K562 (cell line): ENCODE results near the gene RBP7. TPM values are rescaled to one million over a fixed set of nuclear protein-coding genes. Genes with fewer than 3 reads are reported as not detected.
A peak's percentile ranks its signal among the peaks of the same experiment; 100 is the strongest.

Source experiments
- ATAC-seq: fragments of 200-7000 bp; cut with Tn5 transposase; 3 replicates; pipeline ENCODE4 v1.9.1; 2020; ENCODE audit warnings: moderate library complexity
- BruUV-seq: library from RNA; stranded (reverse); fragments of 400-500 nt; replicated peaks from 2 replicates; lab custom pipeline; 2021; lab: Mats Ljungman, UMichigan
- CTCF ChIA-PET: fragments of 300-600 bp; formaldehyde crosslinking; extraction: SDS; loops from one replicate; lab custom pipeline; 2021; ENCODE audit warnings: low intra/inter-chr PET ratio; lab: Yijun Ruan, JAX
- POLR2A ChIA-PET: fragments of 300-600, 350-650 bp; sonication (Branson Sonifier 250); formaldehyde crosslinking; extraction: SDS; loops from one replicate; lab custom pipeline; 2021; ENCODE audit warnings: antibody characterized with exemption, inconsistent platforms; lab: Yijun Ruan, JAX
- DNase-seq, 4 experiments: peaks; one replicate each; pipeline versions ENCODE4 v3.0.0 to v3.0.0-alpha.2; 2011 to 2018; ENCODE audit warnings: low spot score in 3 of 4, mixed read lengths in 3 of 4; ENCODE audit errors: extremely low read depth in 1 of 4
- FAIRE-seq: peaks from 2 replicates; lab custom pipeline; 2011; peaks lifted over from hg19 to GRCh38; lab: Jason Lieb, UNC
- H2AFZ ChIP-seq: 2 replicates; pipeline ENCODE4 v1.6.0; 2011; ENCODE audit warnings: low read depth, low read length, control low read depth, inconsistent platforms
- H3K27ac ChIP-seq: fragments of 200-600 bp; 3 replicates; pipeline ENCODE4 v1.8.0; 2011; ENCODE audit warnings: low read depth, mild to moderate bottlenecking, control low read depth, inconsistent platforms, low read length, moderate library complexity, mixed read lengths; ENCODE audit errors: extremely low read depth
- H3K27me3 ChIP-seq, 2 experiments: fragments of 300-600 bp in 1 of 2; 2 replicates in 1 of 2; 3 replicates in 1 of 2; pipeline versions ENCODE4 v1.6.0 to v1.8.0; 2011; ENCODE audit warnings: inconsistent platforms in 2 of 2, low read length in 2 of 2, mild to moderate bottlenecking in 1 of 2, mixed read lengths in 1 of 2, moderate library complexity in 1 of 2; ENCODE audit not compliant: control insufficient read depth in 2 of 2, insufficient read depth in 2 of 2
- H3K36me3 ChIP-seq: fragments of 300-600 bp; 3 replicates; pipeline ENCODE4 v1.8.0; 2011; ENCODE audit warnings: mild to moderate bottlenecking, low read length, inconsistent platforms; ENCODE audit not compliant: control insufficient read depth, insufficient read depth
- H3K4me1 ChIP-seq, 2 experiments: fragments of 200-600 bp in 1 of 2; replicated peaks in 1 of 2; 2 replicates in 1 of 2; 3 replicates in 1 of 2; pipeline versions ENCODE4 v1.5.1 to v1.8.0; 2011; ENCODE audit warnings: inconsistent platforms in 2 of 2, low read length in 2 of 2, mild to moderate bottlenecking in 1 of 2, mixed read lengths in 1 of 2, moderate library complexity in 1 of 2; ENCODE audit not compliant: control insufficient read depth in 2 of 2, insufficient read depth in 2 of 2
- H3K4me2 ChIP-seq: 2 replicates; pipeline ENCODE4 v1.6.1; 2011; ENCODE audit warnings: low read length, control low read depth, inconsistent platforms, mixed read lengths; ENCODE audit not compliant: insufficient read depth
- H3K4me3 ChIP-seq: fragments of 200-600 bp; sonication (generic), shearing (Covaris generic); 2 replicates; pipeline ENCODE4 v1.5.1; 2016; ENCODE audit warnings: control low read depth, inconsistent platforms
- H3K79me2 ChIP-seq: fragments of 200-600 bp; 3 replicates; pipeline ENCODE4 v1.8.0; 2011; ENCODE audit warnings: low read length, inconsistent platforms; ENCODE audit not compliant: control insufficient read depth, insufficient read depth
- H3K9ac ChIP-seq, 2 experiments: 2 replicates each; pipeline versions ENCODE4 v1.6.0 to v1.6.1; 2011; ENCODE audit warnings: low read depth in 2 of 2, low read length in 2 of 2, control low read depth in 1 of 2, inconsistent platforms in 1 of 2, mild to moderate bottlenecking in 1 of 2, mixed read lengths in 1 of 2; ENCODE audit not compliant: insufficient read depth in 1 of 2
- H3K9me1 ChIP-seq: one replicate; pipeline ENCODE4 v1.6.0; 2011; ENCODE audit warnings: inconsistent platforms, mild to moderate bottlenecking, low read length, moderate library complexity; ENCODE audit not compliant: control insufficient read depth, insufficient read depth
- H3K9me3 ChIP-seq: replicated peaks from 2 replicates; pipeline ENCODE4 v1.5.1; 2011; ENCODE audit warnings: low read depth, low read length, inconsistent platforms; ENCODE audit not compliant: control insufficient read depth, insufficient read depth
- H4K20me1 ChIP-seq: replicated peaks from 2 replicates; pipeline ENCODE4 v1.6.1; 2011; ENCODE audit warnings: low read length, inconsistent platforms, mixed read lengths; ENCODE audit not compliant: control insufficient read depth, insufficient read depth
- ARID2 ChIP-seq: fragments of 450-650 bp; IDR thresholded peaks from 2 replicates; pipeline ENCODE4 v1.6.1; 2017; ENCODE audit warnings: antibody characterized with exemption, mild to moderate bottlenecking
- CAMTA2 ChIP-seq: fragments of 250-450 bp; sonication (Bioruptor Pico); conservative IDR thresholded peaks from 2 replicates; pipeline ENCODE4 v1.5.1; 2022
- CBX8 ChIP-seq: fragments of 200-600 bp; sonication (generic); IDR thresholded peaks from 2 replicates; pipeline ENCODE4 v1.6.1; 2012; ENCODE audit warnings: borderline replicate concordance, mixed run types, low read depth, mild to moderate bottlenecking, moderate library complexity, mixed read lengths, low read length, control low read depth, inconsistent platforms; ENCODE audit not compliant: poor library complexity, severe bottlenecking; ENCODE audit errors: extremely low read depth
- LARP7 ChIP-seq: fragments of 450-650 bp; IDR thresholded peaks from 2 replicates; pipeline ENCODE4 v1.6.1; 2016
- MAFF ChIP-seq: IDR thresholded peaks from 2 replicates; pipeline ENCODE4 v1.6.1; 2012; ENCODE audit warnings: low read length, improper control_type of control experiment
- MYNN ChIP-seq, 2 experiments: sonication (generic); formaldehyde crosslinking in 1 of 2; IDR thresholded peaks; 2 replicates each; pipeline versions ENCODE4 v1.5.0 to v1.6.1; 2016 to 2020; ENCODE audit warnings: antibody characterized with exemption in 1 of 2, missing genetic modification reagents in 1 of 2
- NFE2 ChIP-seq: IDR thresholded peaks from 2 replicates; pipeline ENCODE4 v1.6.1; 2014; ENCODE audit warnings: antibody characterized with exemption, low read depth
- NR2C1 ChIP-seq, 2 experiments: fragments of 450-650 bp; IDR thresholded peaks; 2 replicates each; pipeline ENCODE4 v1.6.1; 2017; ENCODE audit warnings: mild to moderate bottlenecking in 2 of 2, antibody characterized with exemption in 1 of 2, inconsistent platforms in 1 of 2, missing compliant biosample characterization in 1 of 2, missing genetic modification characterization in 1 of 2
- RBM22 ChIP-seq: fragments of 200-400 bp; formaldehyde crosslinking; IDR thresholded peaks from 2 replicates; pipeline ENCODE4 v1.6.1; 2018; ENCODE audit warnings: low read length, low read depth; ENCODE audit not compliant: poor library complexity, severe bottlenecking
- TAF15 ChIP-seq: fragments of 200-400 bp; formaldehyde crosslinking; IDR thresholded peaks from 2 replicates; pipeline ENCODE4 v1.6.1; 2017; ENCODE audit warnings: mild to moderate bottlenecking, low read depth, low read length, moderate library complexity
- TCF3 ChIP-seq: sonication (generic); formaldehyde crosslinking; IDR thresholded peaks from 2 replicates; pipeline ENCODE4 v1.4.0; 2020; ENCODE audit warnings: mild to moderate bottlenecking, missing genetic modification reagents
- YY1 ChIP-seq, 3 experiments: IDR thresholded peaks; 2 replicates each; pipeline ENCODE4 v1.6.1; 2011; ENCODE audit warnings: low read length in 2 of 3, mild to moderate bottlenecking in 2 of 3, moderate library complexity in 2 of 3, borderline replicate concordance in 1 of 3, control low read depth in 1 of 3, low read depth in 1 of 3; ENCODE audit not compliant: insufficient read depth in 3 of 3, insufficient replicate concordance in 2 of 3, control insufficient read depth in 1 of 3, insufficient read length in 1 of 3; ENCODE audit errors: extremely low read depth in 1 of 3
- ZNF12 ChIP-seq: sonication (generic); formaldehyde crosslinking; IDR thresholded peaks from 2 replicates; pipeline ENCODE4 v1.4.0; 2020; ENCODE audit warnings: mild to moderate bottlenecking, missing genetic modification reagents
- ZNF589 ChIP-seq: fragments of 200-800 bp; sonication (Bioruptor generic); IDR thresholded peaks from 2 replicates; pipeline ENCODE4 v1.6.1; 2016; ENCODE audit warnings: low read depth, missing genetic modification characterization, missing compliant biosample characterization
- ZNF76 ChIP-seq: fragments of 250-450 bp; sonication (Bioruptor Pico); IDR thresholded peaks from 2 replicates; pipeline ENCODE4 v1.4.0; 2020; ENCODE audit warnings: mild to moderate bottlenecking, moderate library complexity, borderline replicate concordance
- WGBS: fragments of 100-300 bp; shearing (Covaris generic); methylation state at CpG from one replicate; pipeline ENCODE4 v1.1.6; 2016; ENCODE audit warnings: low coverage, mixed read lengths; ENCODE audit not compliant: insufficient coverage; ENCODE audit errors: missing lambda C conversion rate; 5-methylcytosine and 5-hydroxymethylcytosine counted together
- in situ Hi-C: fragments of 300-500 bp; cut with MboI; formaldehyde crosslinking; loops from 4 replicates; pipeline ENCODE4 v1.15.0; 2018; ENCODE audit warnings: inconsistent platforms, mixed read lengths
- intact Hi-C: fragments of 100-400 bp; cut with micrococcal nuclease; formaldehyde crosslinking; loops from 2 replicates; pipeline ENCODE4 v1.14.2; 2022
- polyA plus RNA-seq, 8 experiments: library from polyadenylated mRNA; depleted of rRNA in 4 of 8; stranded (reverse) in 5 of 8; unstranded in 3 of 8; fragments of >200 nt; fragmentation: Nextera tagmentation in 2 of 8; fragmentation: Illumina TruSeq in 1 of 8; extraction: Ambion mirVana in 2 of 8; extraction: Trizol in 1 of 8; gene quantifications; 2 replicates each; pipeline versions ENCODE4 v1.2.1 to v1.2.3, GENCODE V29; 2011 to 2014; ENCODE audit warnings: inconsistent platforms in 1 of 8, missing spikeins in 1 of 8
- total RNA-seq, 7 experiments: library from RNA; depleted of rRNA in 6 of 7; stranded (reverse); fragments of >200 nt in 6 of 7; fragmentation: Illumina TruSeq in 2 of 7; extraction: Trizol in 2 of 7; gene quantifications; 2 replicates each; pipeline versions ENCODE4 v1.2.1 to v1.2.3, GENCODE V29; 2011 to 2021; ENCODE audit warnings: low replicate concordance in 1 of 7
- TF ChIP-seq, protein P1 (sequence below): sonication (generic); formaldehyde crosslinking; IDR thresholded peaks from 2 replicates; pipeline ENCODE4 v1.8.0; 2022; ENCODE audit warnings: mild to moderate bottlenecking, missing genetic modification reagents, borderline replicate concordance
- TF ChIP-seq, protein P2 (sequence below): fragments of 200-800 bp; sonication (Bioruptor generic); IDR thresholded peaks from 2 replicates; pipeline ENCODE4 v1.6.1; 2017; ENCODE audit warnings: missing genetic modification characterization, missing compliant biosample characterization

The RBP7 gene
- total and polyA plus RNA-seq, 9 of the 15 experiments (the other 6 are each of a cell fraction or from before 2014, with no cell fraction given) = not detected

DNA sequence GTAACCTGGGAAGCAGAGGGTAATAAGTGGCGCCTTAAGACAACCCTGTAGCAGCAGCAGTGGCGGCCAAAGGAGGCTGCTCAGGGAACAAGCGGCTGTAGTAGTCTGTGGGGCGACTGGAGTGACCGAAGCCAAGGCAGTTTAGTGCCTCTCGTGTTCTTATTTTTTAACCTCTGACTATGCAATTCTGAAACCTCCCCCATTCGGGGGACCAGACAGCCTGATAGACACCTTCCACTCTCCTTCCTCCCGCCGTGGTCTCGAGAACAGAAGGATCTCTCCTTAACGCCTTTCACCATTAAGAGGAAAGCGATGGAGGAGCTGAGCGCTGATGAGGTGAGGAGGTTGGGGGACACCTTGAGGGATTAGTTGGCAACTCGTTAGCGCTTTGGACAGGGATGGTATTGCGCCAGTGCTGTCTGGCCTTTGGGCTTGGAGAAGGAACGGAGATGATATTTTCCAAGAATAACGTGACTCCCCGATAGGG is 36.4 kb downstream of the RBP7 start:
- Histone ChIP-seq H3K4me3 (peak overlapping the region; percentile 62), H4K20me1 (no peaks in the 10 kb centered on the region), H3K79me2 (peaks cover 52% of the 10 kb centered on the region), H3K27ac (peak overlapping the region; percentile 97), H3K4me1 (peaks cover 3 to 14% of the 10 kb centered on the region in 2 experiments; a peak in 2 of 5 replicates), H3K9ac (peak overlapping the region; percentile 84 to 97), H3K9me3 (no peaks in the 10 kb centered on the region), H3K9me1 (no peaks in the 10 kb centered on the region), H2AFZ (peak overlapping the region; percentile 90), H3K4me2 (peak overlapping the region; percentile 99), H3K27me3 (no peaks in the 10 kb centered on the region), H3K36me3 (peaks cover 18% of the 10 kb centered on the region; the same call in 2 of the 3 replicates)
- BruUV-seq = no TSS peak
- DNase-seq = peak in 3 of 4 experiments; percentile 55 to 78 (median 57)
- FAIRE-seq = peak; percentile 73
- ATAC-seq = peak; percentile 57
- WGBS = under 1% methylated on average over 19 of the region's 19 CpGs
- POLR2A ChIA-PET = interaction anchor here (0.7 to 3.6 kb wide), 11 partner anchors 9 to 123 kb away, joined by 3 to 31 read pairs (median 3); partner anchors contain the start of genes LZIC and NMNAT1
- intact Hi-C loops (loop anchor here (10.0 kb wide), 1 partner anchor 391 kb away; no protein-coding TSS in a partner anchor), in situ Hi-C loops (no loop called here)
- CTCF ChIA-PET = interaction anchor here (0.7 to 1.9 kb wide), 4 partner anchors 83 to 166 kb away, joined by 3 to 9 read pairs (median 4); partner anchors contain the start of genes LZIC and NMNAT1
- no peak for TF ChIP-seq ZNF76 (CRISPR knock-in tag)
- TF ChIP-seq, protein P1, sequence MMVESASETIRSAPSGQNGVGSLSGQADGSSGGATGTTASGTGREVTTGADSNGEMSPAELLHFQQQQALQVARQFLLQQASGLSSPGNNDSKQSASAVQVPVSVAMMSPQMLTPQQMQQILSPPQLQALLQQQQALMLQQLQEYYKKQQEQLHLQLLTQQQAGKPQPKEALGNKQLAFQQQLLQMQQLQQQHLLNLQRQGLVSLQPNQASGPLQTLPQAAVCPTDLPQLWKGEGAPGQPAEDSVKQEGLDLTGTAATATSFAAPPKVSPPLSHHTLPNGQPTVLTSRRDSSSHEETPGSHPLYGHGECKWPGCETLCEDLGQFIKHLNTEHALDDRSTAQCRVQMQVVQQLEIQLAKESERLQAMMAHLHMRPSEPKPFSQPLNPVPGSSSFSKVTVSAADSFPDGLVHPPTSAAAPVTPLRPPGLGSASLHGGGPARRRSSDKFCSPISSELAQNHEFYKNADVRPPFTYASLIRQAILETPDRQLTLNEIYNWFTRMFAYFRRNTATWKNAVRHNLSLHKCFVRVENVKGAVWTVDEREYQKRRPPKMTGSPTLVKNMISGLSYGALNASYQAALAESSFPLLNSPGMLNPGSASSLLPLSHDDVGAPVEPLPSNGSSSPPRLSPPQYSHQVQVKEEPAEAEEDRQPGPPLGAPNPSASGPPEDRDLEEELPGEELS (CRISPR knock-in tag) = peak; percentile 13; the same call in 1 of the 2 replicates
- no peak for TF ChIP-seq TAF15
- no peak for TF ChIP-seq CAMTA2 (CRISPR knock-in tag)
- TF ChIP-seq, protein P2, sequence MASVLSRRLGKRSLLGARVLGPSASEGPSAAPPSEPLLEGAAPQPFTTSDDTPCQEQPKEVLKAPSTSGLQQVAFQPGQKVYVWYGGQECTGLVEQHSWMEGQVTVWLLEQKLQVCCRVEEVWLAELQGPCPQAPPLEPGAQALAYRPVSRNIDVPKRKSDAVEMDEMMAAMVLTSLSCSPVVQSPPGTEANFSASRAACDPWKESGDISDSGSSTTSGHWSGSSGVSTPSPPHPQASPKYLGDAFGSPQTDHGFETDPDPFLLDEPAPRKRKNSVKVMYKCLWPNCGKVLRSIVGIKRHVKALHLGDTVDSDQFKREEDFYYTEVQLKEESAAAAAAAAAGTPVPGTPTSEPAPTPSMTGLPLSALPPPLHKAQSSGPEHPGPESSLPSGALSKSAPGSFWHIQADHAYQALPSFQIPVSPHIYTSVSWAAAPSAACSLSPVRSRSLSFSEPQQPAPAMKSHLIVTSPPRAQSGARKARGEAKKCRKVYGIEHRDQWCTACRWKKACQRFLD = 0 out of 2 replicates have a peak, but pooled peaks have one; percentile 11
- no peak for TF ChIP-seq NR2C1 (IDR thresholded peaks at IDR 0.05)
- no peak for TF ChIP-seq NR2C1 (tag; IDR thresholded peaks at IDR 0.05)
- TF ChIP-seq ARID2 = no peak
- peak; percentile 27; the same call in 1 of the 2 replicates for TF ChIP-seq TCF3 (CRISPR knock-in tag)
- TF ChIP-seq YY1 (IDR thresholded peaks at IDR 0.05; ENCODE audit: borderline replicate concordance in 1 of 3, control insufficient read depth in 1 of 3, extremely low read depth in 1 of 3, insufficient read depth in 3 of 3, insufficient read length in 1 of 3, insufficient replicate concordance in 2 of 3, low read depth in 1 of 3, low read length in 2 of 3) = peak in 1 of 3 experiments; percentile 7
- peak; percentile 2; the same call in 1 of the 2 replicates for TF ChIP-seq MAFF
- peak; percentile 62; the same call in 1 of the 2 replicates for TF ChIP-seq ZNF12 (CRISPR knock-in tag)
- TF ChIP-seq MYNN (IDR thresholded peaks at IDR 0.05) = no peak
- no peak for TF ChIP-seq MYNN (CRISPR knock-in tag; IDR thresholded peaks at IDR 0.05)
- no peak for TF ChIP-seq RBM22
- TF ChIP-seq NFE2 = peak; percentile 29; the same call in 1 of the 2 replicates
- TF ChIP-seq CBX8 = no peak
- TF ChIP-seq LARP7 = no peak
- TF ChIP-seq ZNF589 = 0 out of 2 replicates have a peak, but pooled peaks have one; percentile 49
